ENCODE data around the gene RPN1.
"Not testable (repeated sequence)": the region's sequence is repeated elsewhere in the genome, so short reads cannot be mapped to it uniquely, and the experiment has no call there.

Gene RPN1

GRCh38 chr3:128609294-128609693, 41.3 kb downstream of the RPN1 start:
- DNase-seq (ENCODE audit: low spot score) = no peak

- no peak for DNase-seq (ENCODE audit: low spot score)
These were observed 42.9 kb downstream of the RPN1 start for GRCh38 chr3:128607710-128608048.

GRCh38 chr3:128606094-128606493, 44.5 kb downstream of the RPN1 start:
- no peak for DNase-seq (ENCODE audit: low spot score)

- no peak for DNase-seq (ENCODE audit: low spot score)
These were observed 45.2 kb downstream of the RPN1 start for GRCh38 chr3:128605091-128606046.

- DNase-seq (ENCODE audit: low spot score) = no peak
These were observed 46.5 kb downstream of the RPN1 start for GRCh38 chr3:128603811-128604775.

GRCh38 chr3:128603313-128603712, 47.3 kb downstream of the RPN1 start:
- DNase-seq (ENCODE audit: low spot score) = no peak

GRCh38 chr3:128598884-128599664, 51.5 kb downstream of the RPN1 start:
- DNase-seq (ENCODE audit: low spot score) = no peak

GRCh38 chr3:128597900-128598299, 52.7 kb downstream of the RPN1 start:
- DNase-seq (ENCODE audit: low spot score) = no peak

- DNase-seq (ENCODE audit: low spot score) = no peak
These were observed 57.8 kb downstream of the RPN1 start for GRCh38 chr3:128592864-128593263.

- no peak for DNase-seq (ENCODE audit: low spot score)
These were observed 58.7 kb downstream of the RPN1 start for GRCh38 chr3:128591738-128592426.

GRCh38 chr3:128590948-128591347, 59.7 kb downstream of the RPN1 start:
- peak; percentile 75 for DNase-seq (ENCODE audit: low spot score)

- not testable (repeated sequence) for DNase-seq (ENCODE audit: low spot score)
These were observed 60.6 kb downstream of the RPN1 start for GRCh38 chr3:128589985-128590384.

GRCh38 chr3:128588147-128588546, 62.5 kb downstream of the RPN1 start:
- DNase-seq (ENCODE audit: low spot score) = no peak

GRCh38 chr3:128587391-128587790, 63.2 kb downstream of the RPN1 start:
- DNase-seq (ENCODE audit: low spot score) = no peak

- not testable (repeated sequence) for DNase-seq (ENCODE audit: low spot score)
These were observed 63.7 kb downstream of the RPN1 start for GRCh38 chr3:128586932-128587331.

GRCh38 chr3:128586391-128586790, 64.2 kb downstream of the RPN1 start:
- DNase-seq (ENCODE audit: low spot score) = not testable (repeated sequence)

- DNase-seq (ENCODE audit: low spot score) = no peak
These were observed 64.6 kb downstream of the RPN1 start for GRCh38 chr3:128585974-128586373.

GRCh38 chr3:128585189-128585588, 65.4 kb downstream of the RPN1 start:
- no peak for DNase-seq (ENCODE audit: low spot score)

- peak; percentile 89 for DNase-seq (ENCODE audit: low spot score)
These were observed 66.1 kb downstream of the RPN1 start for GRCh38 chr3:128584412-128585020.

- no peak for DNase-seq (ENCODE audit: low spot score)
These were observed 69.1 kb downstream of the RPN1 start for GRCh38 chr3:128581566-128581965.

GRCh38 chr3:128579927-128580326, 70.7 kb downstream of the RPN1 start:
- DNase-seq (ENCODE audit: low spot score) = no peak
